Measurements from ENCODE around the gene WDFY2. TPM values are rescaled to one million over a fixed set of nuclear protein-coding genes. Genes with fewer than 3 reads are reported as not detected.
"Not testable (repeated sequence)": the region's sequence is repeated elsewhere in the genome, so short reads cannot be mapped to it uniquely, and the experiment has no call there.

Gene WDFY2
- total RNA-seq (2014; rRNA removed; shearing (Covaris generic)): 3.3 and 6.0 TPM in 2 replicates

GRCh38 chr13:51583875-51584730 lies at the start of gene WDFY2:
Gene WDFY2, plus strand, starts transcription at chr13:51584462. Its CDS starts 226 bp downstream, at chr13:51584688.
- Histone ChIP-seq H3K4me1 (replicated peaks) (peaks cover 35% of the 10 kb centered on the region), H3K27ac (peak within 1 kb of the TSS; percentile 66), H3K9me3 (replicated peaks) (no peaks in the 10 kb centered on the region), H3K27me3 (replicated peaks) (no peaks in the 10 kb centered on the region), H3K36me3 (peaks cover 14% of the 10 kb centered on the region), H3K4me3 (peak within 1 kb of the TSS; percentile 95)
- peak; percentile 99 to 100 for DNase-seq (ENCODE audit: low read depth in 1 of 2, low spot score in 2 of 2)

GRCh38 chr13:51538591-51539179 lies 45.6 kb upstream of the WDFY2 start:
- Histone ChIP-seq H3K36me3 (no peaks in the 10 kb centered on the region), H3K27me3 (replicated peaks) (no peaks in the 10 kb centered on the region)

GRCh38 chr13:51539887-51540286 lies 44.4 kb upstream of the WDFY2 start:
- Histone ChIP-seq H3K36me3 (no peaks in the 10 kb centered on the region), H3K27me3 (replicated peaks) (no peaks in the 10 kb centered on the region), H3K4me1 (replicated peaks) (peaks cover 19% of the 10 kb centered on the region), H3K9me3 (replicated peaks) (no peaks in the 10 kb centered on the region), H3K4me3 (no peak overlapping the region), H3K27ac (peak overlapping the region; percentile 23)
- peak in 1 of 2 experiments; percentile 52 for DNase-seq (ENCODE audit: low read depth in 1 of 2, low spot score in 2 of 2)

More at GRCh38 chr13:51538591-51539179, 45.6 kb upstream of the WDFY2 start:
- Histone ChIP-seq H3K4me3 (no peak overlapping the region), H3K9me3 (replicated peaks) (no peaks in the 10 kb centered on the region), H3K4me1 (replicated peaks) (peaks cover 19% of the 10 kb centered on the region), H3K27ac (no peak overlapping the region)
- DNase-seq (ENCODE audit: low read depth in 1 of 2, low spot score in 2 of 2): no peak

- H3K9me3 ChIP-seq (replicated peaks): no peaks in the 10 kb centered on the region
- H3K27me3 ChIP-seq (replicated peaks): no peaks in the 10 kb centered on the region
- H3K4me1 ChIP-seq (replicated peaks): peaks cover 19% of the 10 kb centered on the region
- H3K4me3 ChIP-seq: no peak overlapping the region
- H3K36me3 ChIP-seq: no peaks in the 10 kb centered on the region
- no peak overlapping the region for H3K27ac ChIP-seq
- DNase-seq (ENCODE audit: low read depth in 1 of 2, low spot score in 2 of 2): no peak
These were observed 43.2 kb upstream of the WDFY2 start for GRCh38 chr13:51541037-51541436.

GRCh38 chr13:51541809-51542258 lies 42.4 kb upstream of the WDFY2 start:
- DNase-seq (ENCODE audit: low read depth in 1 of 2, low spot score in 2 of 2): no peak
- Histone ChIP-seq H3K36me3 (no peaks in the 10 kb centered on the region), H3K4me3 (no peak overlapping the region)

GRCh38 chr13:51542346-51543242 lies 41.7 kb upstream of the WDFY2 start:
- no peaks in the 10 kb centered on the region for H3K27me3 ChIP-seq (replicated peaks)
- H3K9me3 ChIP-seq (replicated peaks): no peaks in the 10 kb centered on the region
- DNase-seq (ENCODE audit: low read depth in 1 of 2, low spot score in 2 of 2): no peak
- no peaks in the 10 kb centered on the region for H3K36me3 ChIP-seq
- H3K4me3 ChIP-seq: no peak overlapping the region
- peaks cover 19% of the 10 kb centered on the region for H3K4me1 ChIP-seq (replicated peaks)
- H3K27ac ChIP-seq: no peak overlapping the region

More at GRCh38 chr13:51541809-51542258, 42.4 kb upstream of the WDFY2 start:
- H3K27me3 ChIP-seq (replicated peaks): no peaks in the 10 kb centered on the region
- H3K9me3 ChIP-seq (replicated peaks): no peaks in the 10 kb centered on the region
- no peak overlapping the region for H3K27ac ChIP-seq
- peaks cover 19% of the 10 kb centered on the region for H3K4me1 ChIP-seq (replicated peaks)

GRCh38 chr13:51545446-51545845 lies 38.8 kb upstream of the WDFY2 start:
- H3K27ac ChIP-seq; H3K9me3 ChIP-seq (replicated peaks); H3K36me3 ChIP-seq; H3K4me3 ChIP-seq; H3K27me3 ChIP-seq (replicated peaks); DNase-seq (ENCODE audit: low read depth in 1 of 2, low spot score in 2 of 2): not testable (repeated sequence)
- peaks cover 22% of the 10 kb centered on the region for H3K4me1 ChIP-seq (replicated peaks)

GRCh38 chr13:51547425-51548176 lies 36.7 kb upstream of the WDFY2 start:
- Histone ChIP-seq H3K36me3 (no peaks in the 10 kb centered on the region), H3K27me3 (replicated peaks) (no peaks in the 10 kb centered on the region), H3K4me3 (no peak overlapping the region), H3K4me1 (replicated peaks) (peaks cover 15% of the 10 kb centered on the region), H3K9me3 (replicated peaks) (no peaks in the 10 kb centered on the region), H3K27ac (no peak overlapping the region)
- DNase-seq (ENCODE audit: low read depth in 1 of 2, low spot score in 2 of 2): no peak

- no peaks in the 10 kb centered on the region for H3K27me3 ChIP-seq (replicated peaks)
- H3K27ac ChIP-seq: no peak overlapping the region
- H3K4me1 ChIP-seq (replicated peaks): peaks cover 12% of the 10 kb centered on the region
- H3K9me3 ChIP-seq (replicated peaks): no peaks in the 10 kb centered on the region
- no peaks in the 10 kb centered on the region for H3K36me3 ChIP-seq
- no peak overlapping the region for H3K4me3 ChIP-seq
- DNase-seq (ENCODE audit: low read depth in 1 of 2, low spot score in 2 of 2): no peak
These were observed 35.2 kb upstream of the WDFY2 start for GRCh38 chr13:51549050-51549449.

GRCh38 chr13:51549593-51549992 lies 34.7 kb upstream of the WDFY2 start:
- Histone ChIP-seq H3K4me3 (no peak overlapping the region), H3K36me3 (no peaks in the 10 kb centered on the region), H3K27ac (no peak overlapping the region), H3K4me1 (replicated peaks) (peaks cover 12% of the 10 kb centered on the region), H3K9me3 (replicated peaks) (no peaks in the 10 kb centered on the region), H3K27me3 (replicated peaks) (no peaks in the 10 kb centered on the region)
- no peak for DNase-seq (ENCODE audit: low read depth in 1 of 2, low spot score in 2 of 2)

GRCh38 chr13:51550151-51550550 lies 34.1 kb upstream of the WDFY2 start:
- DNase-seq (ENCODE audit: low read depth in 1 of 2, low spot score in 2 of 2): no peak
- Histone ChIP-seq H3K9me3 (replicated peaks) (no peaks in the 10 kb centered on the region), H3K27ac (no peak overlapping the region), H3K27me3 (replicated peaks) (no peaks in the 10 kb centered on the region), H3K4me3 (no peak overlapping the region), H3K4me1 (replicated peaks) (peaks cover 12% of the 10 kb centered on the region), H3K36me3 (no peaks in the 10 kb centered on the region)

- H3K4me3 ChIP-seq: no peak overlapping the region
- no peak overlapping the region for H3K27ac ChIP-seq
- no peaks in the 10 kb centered on the region for H3K36me3 ChIP-seq
- H3K9me3 ChIP-seq (replicated peaks): no peaks in the 10 kb centered on the region
- H3K4me1 ChIP-seq (replicated peaks): peaks cover 12% of the 10 kb centered on the region
- DNase-seq (ENCODE audit: low read depth in 1 of 2, low spot score in 2 of 2): no peak
- no peaks in the 10 kb centered on the region for H3K27me3 ChIP-seq (replicated peaks)
These were observed 32.8 kb upstream of the WDFY2 start for GRCh38 chr13:51551416-51551815.

GRCh38 chr13:51552027-51552426 lies 32.2 kb upstream of the WDFY2 start:
- Histone ChIP-seq H3K27me3 (replicated peaks) (no peaks in the 10 kb centered on the region), H3K4me1 (replicated peaks) (peaks cover 12% of the 10 kb centered on the region), H3K27ac (no peak overlapping the region), H3K4me3 (no peak overlapping the region), H3K36me3 (no peaks in the 10 kb centered on the region), H3K9me3 (replicated peaks) (no peaks in the 10 kb centered on the region)
- no peak for DNase-seq (ENCODE audit: low read depth in 1 of 2, low spot score in 2 of 2)
